Limb (tissue), 2 donors: ENCODE results near the gene CNR2.
"Not testable (repeated sequence)": the region's sequence is repeated elsewhere in the genome, so short reads cannot be mapped to it uniquely, and the experiment has no call there.

Source experiments
- DNase-seq, 2 donors: peaks; one replicate each; pipeline ENCODE4 v3.0.0-alpha.2; 2016; ENCODE audit errors: extremely low spot score in 2 of 2

Gene CNR2

GRCh38 chr1:23885222-23885621 lies 27.9 kb downstream of the CNR2 start:
- no peak for DNase-seq

- no peak for DNase-seq
Measured at GRCh38 chr1:23882746-23883145, 30.4 kb downstream of the CNR2 start.

- no peak for DNase-seq
Measured at GRCh38 chr1:23879809-23880208, 33.4 kb downstream of the CNR2 start.

GRCh38 chr1:23878668-23879067 lies 34.5 kb downstream of the CNR2 start:
- no peak for DNase-seq

GRCh38 chr1:23875382-23875781 lies 37.8 kb downstream of the CNR2 start:
- no peak for DNase-seq

- DNase-seq = no peak
Measured at GRCh38 chr1:23872421-23872820, 40.7 kb downstream of the CNR2 start.

- no peak for DNase-seq
Measured at GRCh38 chr1:23869051-23869450, 44.1 kb downstream of the CNR2 start.

GRCh38 chr1:23868557-23869016 lies 44.6 kb downstream of the CNR2 start:
- no peak for DNase-seq

GRCh38 chr1:23867895-23868556 lies 45.1 kb downstream of the CNR2 start, which contains the start of gene FUCA1:
TSS of gene FUCA1 (minus strand) at chr1:23868290. CDS start at chr1:23868286, 4 bp downstream.
- peak; percentile 94 to 95 for DNase-seq

- DNase-seq = no peak
Measured at GRCh38 chr1:23867542-23867894, 45.6 kb downstream of the CNR2 start.

GRCh38 chr1:23865543-23865930 lies 47.6 kb downstream of the CNR2 start:
- no peak for DNase-seq

GRCh38 chr1:23864801-23865542 lies 48.2 kb downstream of the CNR2 start:
- DNase-seq = no peak

GRCh38 chr1:23862640-23863039 lies 50.5 kb downstream of the CNR2 start:
- DNase-seq = no peak

GRCh38 chr1:23854568-23854967 lies 58.6 kb downstream of the CNR2 start:
- DNase-seq = no peak

- not testable (repeated sequence) for DNase-seq
Measured at GRCh38 chr1:23853124-23853523, 60.0 kb downstream of the CNR2 start.

- DNase-seq = not testable (repeated sequence)
Measured at GRCh38 chr1:23851406-23851805, 61.8 kb downstream of the CNR2 start.

GRCh38 chr1:23848673-23849616 lies 64.2 kb downstream of the CNR2 start:
- no peak for DNase-seq

- not testable (repeated sequence) for DNase-seq
Measured at GRCh38 chr1:23847482-23848095, 65.6 kb downstream of the CNR2 start.

- DNase-seq = no peak
Measured at GRCh38 chr1:23845163-23845562, 68.0 kb downstream of the CNR2 start.

- DNase-seq = no peak
Measured at GRCh38 chr1:23843644-23844043, 69.5 kb downstream of the CNR2 start.

GRCh38 chr1:23838401-23838866 lies 74.7 kb downstream of the CNR2 start:
- DNase-seq = peak; percentile 2 to 68
